ENCODE results near the gene UMAD1.

Gene UMAD1

DNA sequence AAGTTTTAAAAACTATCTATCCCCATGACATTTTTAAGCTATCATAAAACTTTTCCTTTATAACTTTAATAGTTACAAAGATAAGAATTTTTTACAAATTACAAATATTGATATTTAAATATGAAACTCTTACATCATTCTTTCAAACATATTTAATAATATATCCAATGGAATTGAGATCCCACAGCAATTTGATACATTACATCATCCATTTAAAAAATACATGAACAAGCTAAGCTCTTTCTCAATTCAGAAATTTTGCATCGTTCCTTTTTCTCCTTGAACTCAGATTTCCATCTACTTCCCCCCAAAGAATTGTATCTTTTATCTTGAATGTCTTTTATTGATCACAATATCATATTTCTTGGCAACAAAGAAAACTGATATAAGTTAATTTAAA is 209.6 kb downstream of the UMAD1 start:
- no peak for FAIRE-seq

- no peak for FAIRE-seq
These were observed 210.8 kb downstream of the UMAD1 start for GRCh38 chr7:7851381-7851780.

- FAIRE-seq: no peak
These were observed 211.4 kb downstream of the UMAD1 start for GRCh38 chr7:7851991-7852390.

DNA sequence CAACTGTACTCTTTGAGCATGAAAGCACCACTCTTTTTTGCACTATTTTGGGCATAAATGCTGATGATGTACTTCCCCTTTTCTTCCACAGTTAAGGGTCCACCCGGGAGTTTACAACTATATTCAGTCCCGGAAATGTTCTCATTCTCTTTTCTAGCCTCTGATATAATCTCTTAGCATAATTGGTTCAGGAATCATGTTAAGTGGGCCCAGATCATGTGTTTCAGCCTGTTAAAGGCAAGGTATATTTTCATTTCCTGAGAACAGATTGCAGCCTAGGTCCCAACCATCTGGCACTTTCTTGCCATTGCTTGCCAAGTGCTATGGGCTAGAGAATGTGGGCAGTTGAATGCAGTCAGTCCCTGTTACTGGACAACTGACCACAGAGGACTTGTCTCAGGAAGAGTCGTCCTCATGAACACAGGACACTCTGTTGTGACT is 216.6 kb downstream of the UMAD1 start:
- no peak for FAIRE-seq

DNA sequence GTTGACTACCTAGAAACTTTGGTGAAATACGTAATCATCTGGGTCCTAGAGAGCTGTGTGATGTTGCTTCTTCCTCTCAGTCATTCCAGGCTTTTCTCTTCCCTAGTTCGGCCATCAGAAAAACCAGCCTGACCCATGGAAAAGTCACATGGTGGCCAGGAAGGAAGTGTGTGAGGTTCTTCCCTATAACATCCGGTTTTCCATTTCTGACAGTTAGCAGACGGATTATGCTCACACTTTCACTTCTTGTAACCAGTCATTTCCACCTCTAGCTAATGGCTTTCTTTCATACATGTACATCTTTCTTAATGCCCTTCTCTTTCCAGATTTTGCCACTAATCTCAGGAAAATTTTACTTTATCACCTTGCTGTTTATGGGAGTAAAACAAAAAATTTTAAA is 218.0 kb downstream of the UMAD1 start:
- FAIRE-seq: no peak

GRCh38 chr7:7859411-7859810 is 218.9 kb downstream of the UMAD1 start:
- FAIRE-seq: no peak

GRCh38 chr7:7861211-7861633 is 220.7 kb downstream of the UMAD1 start:
- peak; percentile 9 for FAIRE-seq

- FAIRE-seq: no peak
These were observed 221.8 kb downstream of the UMAD1 start for GRCh38 chr7:7862393-7862792.

GRCh38 chr7:7867846-7868571 is 227.5 kb downstream of the UMAD1 start:
- FAIRE-seq: no peak

DNA sequence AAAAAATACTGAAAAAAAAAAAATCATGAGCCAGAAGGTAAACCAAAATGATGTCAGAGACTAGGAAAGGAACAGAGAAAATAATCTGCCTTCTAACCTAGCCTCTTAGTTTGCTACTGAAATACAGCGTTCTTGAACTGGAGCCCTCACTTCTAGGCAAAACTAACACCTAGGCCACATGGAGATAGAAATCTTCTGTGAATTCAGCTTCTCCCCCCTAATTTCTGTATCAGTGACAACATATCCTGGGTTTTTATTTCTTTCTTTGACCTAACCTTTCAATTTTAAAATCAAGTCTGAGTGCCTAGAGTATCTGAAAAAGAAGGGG is 228.0 kb downstream of the UMAD1 start:
- FAIRE-seq: no peak

DNA sequence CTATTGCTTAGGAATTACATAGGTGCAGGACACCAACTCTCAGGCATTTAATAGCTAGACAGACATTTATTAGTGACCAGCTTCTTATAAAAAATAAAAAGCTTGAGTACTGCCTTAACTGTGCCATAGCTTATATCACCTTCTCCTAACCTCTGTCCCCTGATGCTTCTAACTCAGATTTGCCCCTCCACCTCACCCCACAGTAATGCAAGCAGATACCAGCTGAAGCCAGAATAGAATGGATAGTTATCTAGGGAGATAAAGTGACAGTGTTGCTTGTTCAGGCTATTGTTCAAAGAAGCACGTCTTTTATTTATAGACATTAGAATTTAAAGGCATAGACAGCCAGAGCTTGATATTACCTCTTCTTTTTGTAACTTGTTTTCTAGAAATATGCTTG is 228.5 kb downstream of the UMAD1 start:
- no peak for FAIRE-seq

DNA sequence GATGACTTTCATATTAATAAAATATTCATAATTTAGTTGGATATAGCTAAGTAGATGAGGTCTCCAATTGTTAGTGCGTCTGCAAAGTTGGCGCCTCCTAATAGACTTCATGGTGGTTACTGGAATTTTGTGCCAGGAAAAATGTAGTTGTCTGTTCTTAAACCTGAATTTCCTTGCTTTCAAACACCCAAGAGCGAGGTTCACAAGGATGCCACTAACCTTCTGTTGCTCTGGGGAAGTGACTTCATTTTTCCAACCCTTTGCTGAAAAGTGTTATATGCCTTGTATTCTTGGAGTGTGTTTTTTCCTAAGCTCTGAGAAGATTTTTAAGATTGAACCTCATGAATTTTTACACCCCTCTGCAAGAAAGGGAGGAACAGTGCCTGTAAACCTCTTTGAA is 229.1 kb downstream of the UMAD1 start:
- no peak for FAIRE-seq

DNA sequence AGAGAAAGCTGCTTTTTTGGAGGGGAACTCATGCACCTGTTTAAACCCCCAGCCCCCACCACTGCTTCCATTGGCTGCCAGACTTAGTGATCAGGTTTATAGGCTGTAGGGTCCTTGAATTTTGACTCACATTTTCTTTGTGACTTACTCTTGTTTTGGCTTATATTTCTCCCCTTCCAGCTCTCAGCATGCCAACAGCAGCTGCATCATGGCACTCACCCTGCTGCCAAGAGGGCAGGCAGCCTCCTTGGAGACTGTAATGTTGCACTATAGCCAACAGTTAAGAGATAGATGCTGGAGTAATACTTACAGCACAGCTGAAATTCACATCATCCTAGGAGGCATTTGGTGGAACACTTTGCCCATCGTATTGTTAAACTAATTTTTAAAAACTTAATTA is 230.0 kb downstream of the UMAD1 start:
- no peak for FAIRE-seq

GRCh38 chr7:7876419-7876818 is 235.9 kb downstream of the UMAD1 start:
- no peak for FAIRE-seq

- no peak for FAIRE-seq
These were observed 241.0 kb downstream of the UMAD1 start for GRCh38 chr7:7881581-7881980.

DNA sequence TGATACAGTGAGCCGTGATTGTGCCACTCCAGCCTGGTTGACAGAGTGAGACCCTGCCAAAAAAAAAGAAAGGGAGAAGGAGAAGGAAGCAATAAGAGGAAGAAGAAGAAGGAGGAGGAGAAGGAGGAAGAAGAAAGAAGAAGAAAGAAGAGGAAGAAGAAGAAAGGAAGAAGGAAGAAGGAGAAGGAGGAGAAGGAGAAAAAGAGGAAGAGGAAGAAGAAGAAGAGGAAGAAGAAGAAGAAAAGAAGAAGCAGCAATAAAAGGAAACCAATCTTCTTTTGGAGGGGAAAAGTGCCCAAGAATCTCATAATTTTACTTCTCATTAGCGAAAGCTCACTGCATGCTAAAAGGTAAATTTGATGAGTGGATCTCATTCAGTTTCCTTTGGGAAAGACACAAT is 242.3 kb downstream of the UMAD1 start:
- no peak for FAIRE-seq

GRCh38 chr7:7883394-7883793 is 242.8 kb downstream of the UMAD1 start:
- FAIRE-seq: no peak

DNA sequence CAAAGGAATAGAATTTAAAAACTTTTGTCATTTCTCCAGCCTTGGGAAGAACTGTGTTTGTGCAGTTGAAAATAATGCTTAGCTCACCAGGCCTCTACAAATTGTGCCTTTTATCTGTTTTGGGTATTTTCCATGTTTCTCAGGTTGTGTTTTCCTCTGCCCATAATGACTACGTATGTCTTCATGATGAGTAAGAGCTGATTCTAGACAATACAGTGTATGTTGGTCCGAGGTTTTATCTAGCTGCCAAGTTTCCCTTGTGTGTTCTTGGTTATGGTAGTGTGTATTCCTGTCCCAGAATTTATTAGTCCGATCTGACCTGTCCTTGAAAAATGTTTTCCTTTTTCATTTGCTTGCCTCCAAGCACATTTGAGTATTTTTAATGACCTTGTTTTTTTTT is 244.3 kb downstream of the UMAD1 start:
- no peak for FAIRE-seq

GRCh38 chr7:7889791-7890568 is 249.4 kb downstream of the UMAD1 start:
- no peak for FAIRE-seq

GRCh38 chr7:7895004-7895650 is 254.6 kb downstream of the UMAD1 start:
- FAIRE-seq: no peak

DNA sequence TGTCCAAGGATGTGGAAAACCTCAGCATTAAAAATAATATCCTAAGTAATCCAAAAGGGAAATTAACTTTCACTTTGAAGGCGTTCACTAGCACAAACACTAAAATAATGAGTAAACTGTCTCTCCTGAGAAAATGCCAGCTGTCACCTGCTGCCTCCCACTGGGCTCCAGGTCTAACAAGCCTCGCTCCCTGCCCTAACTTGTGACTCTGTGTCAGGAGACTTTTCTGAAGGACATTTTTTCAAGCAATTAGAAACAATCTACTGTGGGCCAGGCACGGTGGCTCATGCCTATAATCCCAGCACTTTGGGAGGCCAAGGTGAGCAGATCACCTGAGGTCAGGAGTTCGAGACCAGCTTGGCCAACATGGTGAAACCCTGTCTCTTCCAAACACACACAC is 255.2 kb downstream of the UMAD1 start:
- FAIRE-seq: peak; percentile 79

DNA sequence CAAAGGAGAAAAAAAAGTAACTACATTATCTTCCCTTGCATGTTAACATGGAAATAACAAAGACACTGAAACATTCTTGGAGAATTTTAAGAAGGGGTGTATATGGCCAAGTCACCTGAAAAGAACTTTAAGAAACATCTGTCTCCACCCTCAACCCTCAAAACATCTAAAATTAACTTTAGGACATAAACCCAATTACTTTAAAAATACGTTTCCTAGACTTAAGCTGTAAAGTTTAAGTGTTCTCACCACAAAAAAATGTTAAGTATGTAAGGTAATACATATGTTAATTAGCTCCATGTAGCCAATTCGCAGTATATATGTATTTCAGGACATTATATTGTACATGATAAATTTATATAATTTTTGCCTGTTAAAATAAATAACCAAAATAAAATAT is 257.0 kb downstream of the UMAD1 start:
- no peak for FAIRE-seq

GRCh38 chr7:7897949-7898515 is 257.5 kb downstream of the UMAD1 start:
- no peak for FAIRE-seq

GRCh38 chr7:7902845-7903244 is 262.3 kb downstream of the UMAD1 start:
- FAIRE-seq: no peak

All from islet of Langerhans (tissue), 1 donor.